ENCODE measurements around the gene STPG2.

The STPG2 gene

DNA sequence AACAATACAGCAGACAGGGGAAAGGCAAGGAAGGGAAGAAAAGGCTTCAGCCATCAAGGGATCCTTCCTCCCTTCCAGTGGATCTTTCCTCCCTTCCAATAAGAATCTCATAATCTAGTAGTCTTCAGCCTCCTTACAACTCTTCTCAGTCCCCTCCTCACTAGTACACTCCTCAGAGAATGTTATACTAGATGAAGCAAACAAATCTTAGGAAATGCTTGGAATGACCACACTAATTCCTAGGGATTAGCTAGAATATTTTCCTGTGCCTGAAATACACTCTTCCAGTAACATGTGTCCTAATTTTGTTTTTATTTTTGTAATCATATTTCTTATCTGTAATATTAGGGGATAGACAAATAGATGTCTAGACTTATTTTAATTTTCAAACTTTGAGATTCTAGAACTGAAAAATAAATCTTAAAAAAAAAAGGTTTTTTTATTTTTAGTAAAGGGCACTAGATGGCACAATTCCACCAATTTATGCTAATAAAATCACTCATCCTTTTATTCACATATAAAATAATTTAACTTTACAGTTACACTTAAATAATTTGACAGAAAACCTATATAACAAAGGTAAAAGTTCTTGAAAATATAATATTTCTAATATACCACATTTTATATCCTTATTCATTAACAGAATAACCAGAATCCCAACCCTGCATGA is 7.0 kb upstream of the STPG2 start:
- no peaks in the 10 kb centered on the region for H3K36me3 ChIP-seq (ENCODE audit: control insufficient read depth, insufficient read depth, low read length)
- no peak overlapping the region for H3K27ac ChIP-seq (ENCODE audit: low read depth, low read length)
- H3K9ac ChIP-seq (ENCODE audit: low read length), result no peak overlapping the region
- no peaks in the 10 kb centered on the region for H3K4me1 ChIP-seq (ENCODE audit: control insufficient read depth, insufficient read depth, low read length)
- no peak overlapping the region for H3K4me3 ChIP-seq (ENCODE audit: low read depth, low read length)
- H3K9me3 ChIP-seq (ENCODE audit: control insufficient read depth, insufficient read depth, low read depth, low read length), result no peaks in the 10 kb centered on the region
- no peaks in the 10 kb centered on the region for H3K27me3 ChIP-seq (ENCODE audit: control insufficient read depth, insufficient read depth, low read length)

DNA sequence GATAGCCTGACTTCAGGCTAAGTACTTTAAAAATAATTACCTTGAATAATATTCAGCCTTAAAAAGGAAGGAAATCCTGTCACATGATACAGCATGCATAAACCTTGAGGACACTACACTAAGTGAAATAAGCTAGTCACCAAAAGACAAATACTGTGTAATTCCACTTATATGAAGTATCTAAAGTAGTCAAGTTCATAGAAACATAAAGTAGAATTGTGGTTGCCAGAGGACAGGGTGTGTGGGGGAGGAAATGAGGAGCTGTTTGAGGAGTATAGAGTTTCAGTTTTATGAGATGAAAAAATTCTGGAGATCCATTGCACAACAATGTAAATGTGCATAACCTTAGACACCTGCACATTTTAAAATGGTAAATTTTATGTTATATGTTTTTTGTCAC is 5.6 kb upstream of the STPG2 start:
- H3K9ac ChIP-seq (ENCODE audit: low read length), result no peak overlapping the region
- H3K9me3 ChIP-seq (ENCODE audit: control insufficient read depth, insufficient read depth, low read depth, low read length), result no peaks in the 10 kb centered on the region
- H3K27ac ChIP-seq (ENCODE audit: low read depth, low read length), result no peak overlapping the region
- H3K4me3 ChIP-seq (ENCODE audit: low read depth, low read length), result no peak overlapping the region
- no peaks in the 10 kb centered on the region for H3K4me1 ChIP-seq (ENCODE audit: control insufficient read depth, insufficient read depth, low read length)
- no peaks in the 10 kb centered on the region for H3K36me3 ChIP-seq (ENCODE audit: control insufficient read depth, insufficient read depth, low read length)
- no peaks in the 10 kb centered on the region for H3K27me3 ChIP-seq (ENCODE audit: control insufficient read depth, insufficient read depth, low read length)

DNA sequence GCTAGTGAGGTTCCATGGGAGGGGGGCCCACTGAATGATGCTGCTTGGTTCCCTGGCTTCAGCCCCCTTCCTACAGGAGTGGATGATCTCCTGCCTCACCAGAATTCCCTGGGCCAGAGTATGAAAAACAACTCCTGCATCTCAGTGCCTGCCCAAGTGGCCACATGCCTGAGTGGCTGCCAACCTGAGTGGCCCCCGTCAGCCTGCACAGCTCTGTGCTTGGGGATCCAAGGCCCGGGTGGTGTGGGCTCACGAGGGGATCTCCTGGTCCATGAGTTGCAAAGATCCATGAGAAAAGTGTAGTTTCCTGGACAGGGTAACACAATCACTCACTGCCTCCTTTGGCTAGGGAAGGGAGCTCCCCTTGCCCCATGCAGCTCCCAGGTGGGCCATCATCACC is 17.1 kb downstream of the STPG2 start:
- Histone ChIP-seq H3K27me3 (ENCODE audit: control insufficient read depth, insufficient read depth, low read length) (no peaks in the 10 kb centered on the region), H3K27ac (ENCODE audit: low read depth, low read length) (no peak overlapping the region), H3K36me3 (ENCODE audit: control insufficient read depth, insufficient read depth, low read length) (no peaks in the 10 kb centered on the region), H3K4me3 (ENCODE audit: low read depth, low read length) (no peak overlapping the region), H3K9me3 (ENCODE audit: control insufficient read depth, insufficient read depth, low read depth, low read length) (0 out of 2 replicates have a peak, but pooled peaks cover 2% of the 10 kb centered on the region), H3K9ac (ENCODE audit: low read length) (no peak overlapping the region), H3K4me1 (ENCODE audit: control insufficient read depth, insufficient read depth, low read length) (no peaks in the 10 kb centered on the region)

DNA sequence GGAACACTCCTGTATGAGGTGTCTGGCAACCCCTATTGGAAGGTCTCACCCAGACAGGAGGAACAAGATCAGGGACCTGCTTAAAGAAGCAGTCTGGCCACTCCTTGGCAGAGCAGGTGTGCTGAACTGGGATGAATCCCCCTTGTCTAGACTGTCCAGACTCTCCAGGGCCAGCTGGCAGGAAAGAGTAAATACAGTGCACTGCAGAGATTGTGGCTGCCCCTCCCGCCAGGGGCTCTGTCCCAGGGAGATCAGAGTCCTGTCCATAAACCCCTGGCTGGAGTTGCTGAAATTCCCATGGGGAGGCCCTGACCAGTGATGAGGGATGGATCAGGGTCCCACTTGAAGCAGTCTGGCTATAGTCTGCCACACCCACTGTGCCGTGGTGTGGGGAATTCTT is 17.7 kb downstream of the STPG2 start:
- Histone ChIP-seq H3K4me3 (ENCODE audit: low read depth, low read length) (no peak overlapping the region), H3K27me3 (ENCODE audit: control insufficient read depth, insufficient read depth, low read length) (no peaks in the 10 kb centered on the region), H3K9me3 (ENCODE audit: control insufficient read depth, insufficient read depth, low read depth, low read length) (0 out of 2 replicates have a peak, but pooled peaks cover 2% of the 10 kb centered on the region), H3K27ac (ENCODE audit: low read depth, low read length) (no peak overlapping the region), H3K4me1 (ENCODE audit: control insufficient read depth, insufficient read depth, low read length) (no peaks in the 10 kb centered on the region), H3K36me3 (ENCODE audit: control insufficient read depth, insufficient read depth, low read length) (no peaks in the 10 kb centered on the region), H3K9ac (ENCODE audit: low read length) (no peak overlapping the region)

DNA sequence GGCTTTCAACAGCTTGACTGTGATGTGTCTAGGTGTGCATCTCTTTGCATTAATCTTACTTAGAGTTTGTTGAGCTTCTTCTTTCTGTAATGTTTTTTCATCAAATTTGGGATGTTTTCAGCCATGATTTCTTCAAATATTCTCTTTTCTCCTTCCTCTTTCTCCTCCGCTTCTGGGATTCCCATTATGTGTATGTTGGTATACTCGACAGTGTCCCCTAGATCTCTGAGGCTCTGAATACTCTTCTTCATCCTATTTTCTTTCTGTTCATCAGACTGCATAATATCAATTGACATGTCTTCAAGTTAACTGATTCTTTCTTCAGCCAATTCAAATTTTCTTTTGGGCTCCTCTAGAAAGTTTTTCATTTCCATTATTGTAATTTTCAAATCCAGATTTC is 25.9 kb downstream of the STPG2 start:
- Histone ChIP-seq H3K9ac (ENCODE audit: low read length) (no peak overlapping the region), H3K36me3 (ENCODE audit: control insufficient read depth, insufficient read depth, low read length) (no peaks in the 10 kb centered on the region), H3K27me3 (ENCODE audit: control insufficient read depth, insufficient read depth, low read length) (no peaks in the 10 kb centered on the region), H3K9me3 (ENCODE audit: control insufficient read depth, insufficient read depth, low read depth, low read length) (peaks cover 17% of the 10 kb centered on the region), H3K4me3 (ENCODE audit: low read depth, low read length) (no peak overlapping the region), H3K27ac (ENCODE audit: low read depth, low read length) (no peak overlapping the region), H3K4me1 (ENCODE audit: control insufficient read depth, insufficient read depth, low read length) (peaks cover 2% of the 10 kb centered on the region; the same call in 1 of the 2 replicates)

DNA sequence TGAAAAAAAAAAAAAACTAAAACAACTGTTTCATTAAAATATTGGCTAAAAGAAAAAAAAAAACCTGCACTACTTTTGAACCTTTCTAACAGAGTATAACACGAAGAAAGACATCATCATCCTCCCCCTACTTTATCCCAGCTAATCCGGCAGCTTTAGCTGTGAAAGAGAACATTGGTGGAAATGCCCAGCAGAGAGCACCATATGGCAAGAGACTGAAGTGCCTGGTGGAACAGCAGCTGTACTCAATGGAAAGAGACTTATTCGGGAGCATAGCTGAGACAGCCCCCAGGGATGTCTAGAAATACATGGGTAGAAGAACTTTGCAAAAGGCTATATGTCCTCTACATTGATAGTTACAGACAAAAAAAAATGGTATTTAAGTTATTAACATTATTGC is 30.3 kb downstream of the STPG2 start:
- H3K27me3 ChIP-seq (ENCODE audit: control insufficient read depth, insufficient read depth, low read length), result no peaks in the 10 kb centered on the region
- H3K27ac ChIP-seq (ENCODE audit: low read depth, low read length), result no peak overlapping the region
- H3K9ac ChIP-seq (ENCODE audit: low read length), result no peak overlapping the region
- no peak overlapping the region for H3K4me3 ChIP-seq (ENCODE audit: low read depth, low read length)
- H3K9me3 ChIP-seq (ENCODE audit: control insufficient read depth, insufficient read depth, low read depth, low read length), result peaks cover 12% of the 10 kb centered on the region
- no peaks in the 10 kb centered on the region for H3K36me3 ChIP-seq (ENCODE audit: control insufficient read depth, insufficient read depth, low read length)
- H3K4me1 ChIP-seq (ENCODE audit: control insufficient read depth, insufficient read depth, low read length), result peaks cover 19% of the 10 kb centered on the region

DNA sequence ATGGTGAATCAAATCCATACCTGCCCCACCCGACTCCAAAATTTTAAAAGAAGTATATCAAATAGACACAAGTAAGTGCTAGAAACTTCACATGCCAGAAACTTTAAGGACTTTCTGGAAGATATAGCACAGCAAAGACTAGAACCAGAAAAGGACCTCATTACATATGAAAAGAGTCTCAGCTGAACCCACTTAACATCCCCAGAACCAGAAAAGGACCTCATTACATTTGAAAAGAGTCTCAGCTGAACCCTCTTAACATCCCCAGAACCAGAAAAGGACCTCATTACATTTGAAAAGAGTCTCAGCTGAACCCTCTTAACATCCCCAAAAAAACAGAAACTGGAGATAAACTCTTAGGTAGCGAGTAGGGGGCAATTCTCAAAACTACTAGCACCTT is 32.3 kb downstream of the STPG2 start:
- peaks cover 5% of the 10 kb centered on the region; the same call in 1 of the 2 replicates for H3K9me3 ChIP-seq (ENCODE audit: control insufficient read depth, insufficient read depth, low read depth, low read length)
- peak overlapping the region; percentile 90 for H3K27ac ChIP-seq (ENCODE audit: low read depth, low read length)
- peak overlapping the region; percentile 2; the same call in 1 of the 2 replicates for H3K4me3 ChIP-seq (ENCODE audit: low read depth, low read length)
- peak overlapping the region; percentile 7 for H3K9ac ChIP-seq (ENCODE audit: low read length)
- H3K4me1 ChIP-seq (ENCODE audit: control insufficient read depth, insufficient read depth, low read length), result peaks cover 19% of the 10 kb centered on the region
- no peaks in the 10 kb centered on the region for H3K27me3 ChIP-seq (ENCODE audit: control insufficient read depth, insufficient read depth, low read length)
- H3K36me3 ChIP-seq (ENCODE audit: control insufficient read depth, insufficient read depth, low read length), result no peaks in the 10 kb centered on the region

DNA sequence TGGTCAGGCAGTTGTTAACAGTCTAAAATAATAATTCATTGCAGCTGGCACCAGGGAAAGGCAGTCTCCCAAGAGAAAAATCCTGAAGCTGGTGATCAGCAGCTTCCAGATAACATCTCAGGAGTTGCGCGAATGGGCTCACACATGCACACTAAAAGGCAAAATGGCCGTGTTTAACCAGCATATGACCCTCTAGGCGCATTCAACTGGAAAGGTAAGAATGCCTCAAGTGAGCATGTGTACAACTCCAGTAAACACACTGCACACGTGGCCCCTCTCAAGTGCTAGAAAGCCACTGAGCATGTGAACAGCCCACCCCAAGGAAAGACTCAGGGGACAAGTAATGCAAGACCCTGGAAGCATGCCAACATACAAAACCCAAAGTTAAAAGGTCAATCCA is 33.1 kb downstream of the STPG2 start:
- H3K9me3 ChIP-seq (ENCODE audit: control insufficient read depth, insufficient read depth, low read depth, low read length), result peaks cover 5% of the 10 kb centered on the region; the same call in 1 of the 2 replicates
- H3K27me3 ChIP-seq (ENCODE audit: control insufficient read depth, insufficient read depth, low read length), result no peaks in the 10 kb centered on the region
- peaks cover 19% of the 10 kb centered on the region for H3K4me1 ChIP-seq (ENCODE audit: control insufficient read depth, insufficient read depth, low read length)
- H3K36me3 ChIP-seq (ENCODE audit: control insufficient read depth, insufficient read depth, low read length), result no peaks in the 10 kb centered on the region
- H3K9ac ChIP-seq (ENCODE audit: low read length), result peak overlapping the region; percentile 7
- H3K4me3 ChIP-seq (ENCODE audit: low read depth, low read length), result no peak overlapping the region
- H3K27ac ChIP-seq (ENCODE audit: low read depth, low read length), result peak overlapping the region; percentile 90

DNA sequence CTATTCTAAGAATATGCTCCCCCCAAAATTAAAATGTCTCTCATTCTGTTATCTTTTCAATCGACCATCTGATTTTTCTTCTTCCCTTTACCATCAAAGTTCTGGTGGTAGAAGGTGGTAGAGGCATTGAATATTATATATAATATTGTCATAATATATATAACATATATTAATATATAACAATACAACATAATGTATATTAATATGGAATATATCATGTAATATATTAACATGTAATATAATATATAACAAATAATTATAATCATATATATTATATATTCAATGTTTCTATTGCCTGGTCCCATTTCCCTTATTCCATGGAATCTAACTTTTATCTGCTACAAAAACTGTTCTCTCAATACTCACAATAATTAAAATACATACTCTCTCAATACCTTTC is 40.6 kb downstream of the STPG2 start:
- H3K4me3 ChIP-seq (ENCODE audit: low read depth, low read length), result no peak overlapping the region
- no peaks in the 10 kb centered on the region for H3K27me3 ChIP-seq (ENCODE audit: control insufficient read depth, insufficient read depth, low read length)
- H3K9ac ChIP-seq (ENCODE audit: low read length), result no peak overlapping the region
- H3K36me3 ChIP-seq (ENCODE audit: control insufficient read depth, insufficient read depth, low read length), result no peaks in the 10 kb centered on the region
- no peak overlapping the region for H3K27ac ChIP-seq (ENCODE audit: low read depth, low read length)
- no peaks in the 10 kb centered on the region for H3K9me3 ChIP-seq (ENCODE audit: control insufficient read depth, insufficient read depth, low read depth, low read length)
- H3K4me1 ChIP-seq (ENCODE audit: control insufficient read depth, insufficient read depth, low read length), result no peaks in the 10 kb centered on the region

DNA sequence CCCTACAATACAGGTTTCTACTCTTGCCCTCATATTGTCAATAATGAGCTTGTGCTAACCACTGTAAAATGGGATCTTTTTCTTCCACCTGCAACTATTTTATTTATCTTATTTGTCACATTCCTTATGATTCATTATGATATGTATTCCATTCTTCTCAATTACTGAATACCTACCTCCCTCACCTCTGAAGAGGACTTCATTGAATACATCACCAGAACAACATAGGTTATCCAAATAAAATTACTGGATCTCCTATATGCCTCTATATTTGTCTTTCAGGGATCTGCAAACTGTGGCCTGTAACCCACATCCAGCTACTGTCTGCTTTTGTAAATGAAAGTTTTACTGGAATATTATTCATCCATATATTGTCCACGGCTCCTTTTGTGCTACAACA is 41.3 kb downstream of the STPG2 start:
- H3K9me3 ChIP-seq (ENCODE audit: control insufficient read depth, insufficient read depth, low read depth, low read length), result no peaks in the 10 kb centered on the region
- no peak overlapping the region for H3K27ac ChIP-seq (ENCODE audit: low read depth, low read length)
- no peak overlapping the region for H3K9ac ChIP-seq (ENCODE audit: low read length)
- no peak overlapping the region for H3K4me3 ChIP-seq (ENCODE audit: low read depth, low read length)
- H3K36me3 ChIP-seq (ENCODE audit: control insufficient read depth, insufficient read depth, low read length), result no peaks in the 10 kb centered on the region
- H3K27me3 ChIP-seq (ENCODE audit: control insufficient read depth, insufficient read depth, low read length), result no peaks in the 10 kb centered on the region
- no peaks in the 10 kb centered on the region for H3K4me1 ChIP-seq (ENCODE audit: control insufficient read depth, insufficient read depth, low read length)

DNA sequence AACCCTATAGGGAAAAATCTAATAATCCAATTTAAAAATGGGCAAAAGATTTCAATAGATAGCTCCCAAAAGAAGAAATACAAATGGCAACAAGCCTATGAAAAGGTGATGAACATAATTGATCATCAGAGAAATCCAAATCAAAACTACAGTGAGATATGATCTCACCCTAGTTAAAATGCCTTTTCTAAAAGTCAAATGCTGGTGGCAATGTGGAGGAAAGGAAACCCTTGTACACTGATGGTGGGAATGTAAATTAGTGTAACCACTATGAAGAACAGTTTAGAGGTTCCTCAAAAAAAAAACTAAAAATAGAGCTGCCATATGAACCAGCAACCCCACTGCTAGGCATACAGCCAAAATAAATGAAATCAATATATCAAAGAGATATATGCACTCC is 44.5 kb downstream of the STPG2 start:
- no peaks in the 10 kb centered on the region for H3K4me1 ChIP-seq (ENCODE audit: control insufficient read depth, insufficient read depth, low read length)
- H3K4me3 ChIP-seq (ENCODE audit: low read depth, low read length), result no peak overlapping the region
- no peaks in the 10 kb centered on the region for H3K27me3 ChIP-seq (ENCODE audit: control insufficient read depth, insufficient read depth, low read length)
- no peaks in the 10 kb centered on the region for H3K36me3 ChIP-seq (ENCODE audit: control insufficient read depth, insufficient read depth, low read length)
- H3K9me3 ChIP-seq (ENCODE audit: control insufficient read depth, insufficient read depth, low read depth, low read length), result no peaks in the 10 kb centered on the region; the same call in none of the 2 replicates
- H3K27ac ChIP-seq (ENCODE audit: low read depth, low read length), result no peak overlapping the region
- H3K9ac ChIP-seq (ENCODE audit: low read length), result no peak overlapping the region
